OCI-LY7 (cell line): ENCODE data around the gene PKN1. TPM values are rescaled to one million over a fixed set of nuclear protein-coding genes. Genes with fewer than 3 reads are reported as not detected.

Source experiments
- BruUV-seq: library from RNA; stranded (reverse); fragments of 400-500 nt; replicated peaks from 2 replicates; lab custom pipeline; 2021; lab: Mats Ljungman, UMichigan
- CTCF ChIA-PET: fragments of 300-600 bp; sonication (Branson Sonifier 250); formaldehyde crosslinking; loops from one replicate; lab custom pipeline; 2022; ENCODE audit warnings: antibody characterized with exemption; ENCODE audit not compliant: unreplicated experiment; lab: Charles Lee
- POLR2A ChIA-PET: fragments of 300-600 bp; sonication (Branson Sonifier 250); formaldehyde crosslinking; loops from one replicate; lab custom pipeline; 2022; ENCODE audit warnings: antibody characterized with exemption; lab: Charles Lee
- DNase-seq: peaks from one replicate; pipeline ENCODE4 v3.0.0-alpha.2; 2015; ENCODE audit warnings: low spot score
- H2AFZ ChIP-seq: fragments of 200-600 bp; sonication (generic), shearing (Covaris generic); 2 replicates; pipeline ENCODE4 v1.6.1; 2014; ENCODE audit warnings: mild to moderate bottlenecking, antibody characterized with exemption, low read length, moderate library complexity
- H3K27ac ChIP-seq: fragments of 200-600 bp; sonication (generic); 2 replicates; pipeline ENCODE4 v1.5.1; 2014; ENCODE audit warnings: mixed run types, low read depth, mild to moderate bottlenecking, moderate library complexity, low read length, inconsistent platforms; ENCODE audit not compliant: poor library complexity, severe bottlenecking
- H3K36me3 ChIP-seq: fragments of 200-600 bp; sonication (generic); 2 replicates; pipeline ENCODE4 v1.6.1; 2014; ENCODE audit warnings: mild to moderate bottlenecking, antibody characterized with exemption, low read length, moderate library complexity, mixed read lengths; ENCODE audit not compliant: insufficient read depth
- H3K4me1 ChIP-seq: fragments of 200-600 bp; sonication (generic); 2 replicates; pipeline ENCODE4 v1.5.1; 2014; ENCODE audit warnings: mild to moderate bottlenecking, low read length; ENCODE audit not compliant: insufficient read depth, poor library complexity, severe bottlenecking
- H3K4me2 ChIP-seq: fragments of 200-600 bp; sonication (generic); 2 replicates; pipeline ENCODE4 v1.6.1; 2014; ENCODE audit warnings: mild to moderate bottlenecking, low read length
- H3K4me3 ChIP-seq: fragments of 200-600 bp; sonication (generic); 2 replicates; pipeline ENCODE4 v1.5.1; 2014; ENCODE audit warnings: mild to moderate bottlenecking, low read depth, low read length; ENCODE audit not compliant: poor library complexity, severe bottlenecking
- H3K79me2 ChIP-seq: fragments of 200-600 bp; sonication (generic); 2 replicates; pipeline ENCODE4 v1.6.1; 2016; ENCODE audit warnings: low read depth, mild to moderate bottlenecking, low read length, moderate library complexity, mixed read lengths; ENCODE audit not compliant: insufficient read depth
- H3K9me2 ChIP-seq: fragments of 200-600 bp; sonication (generic); 2 replicates; pipeline ENCODE4 v1.6.1; 2016; ENCODE audit warnings: mild to moderate bottlenecking, low read length, mixed read lengths; ENCODE audit not compliant: insufficient read depth
- H3K9me3 ChIP-seq: fragments of 200-600 bp; sonication (generic); 2 replicates; pipeline ENCODE4 v1.6.1; 2014; ENCODE audit warnings: mild to moderate bottlenecking, mixed run types, low read length, mixed read lengths
- H4K20me1 ChIP-seq: fragments of 200-600 bp; sonication (generic); 2 replicates; pipeline ENCODE4 v1.6.1; 2014; ENCODE audit warnings: mild to moderate bottlenecking, antibody characterized with exemption, low read length, moderate library complexity, mixed read lengths; ENCODE audit not compliant: insufficient read depth
- CTCF ChIP-seq: fragments of 200-600 bp; sonication (generic); conservative IDR thresholded peaks from 2 replicates; pipeline ENCODE4 v1.5.1; 2014; ENCODE audit warnings: mild to moderate bottlenecking, antibody characterized with exemption, low read length, moderate library complexity, mixed read lengths
- EZH2phosphoT487 ChIP-seq: fragments of 200-600 bp; sonication (generic); IDR thresholded peaks from 2 replicates; pipeline ENCODE4 v1.6.1; 2018; ENCODE audit warnings: low read depth, borderline replicate concordance, mild to moderate bottlenecking, mixed run types, antibody characterized with exemption, low read length, moderate library complexity, mixed read lengths
- intact Hi-C: fragments of 100-400 bp; cut with micrococcal nuclease; formaldehyde crosslinking; loops from one replicate; pipeline ENCODE4 v1.10.0; 2022; ENCODE audit not compliant: unreplicated experiment
- total RNA-seq, 2 experiments: library from RNA; depleted of rRNA in 1 of 2; stranded (reverse); fragments of >200 nt in 1 of 2; shearing (Covaris generic) in 1 of 2; gene quantifications; 2 replicates each; pipeline ENCODE4 v1.2.3, GENCODE V29; 2014 to 2022

Gene PKN1
- total RNA-seq, 2 experiments from 2014 or later: 117 to 233 TPM

DNA sequence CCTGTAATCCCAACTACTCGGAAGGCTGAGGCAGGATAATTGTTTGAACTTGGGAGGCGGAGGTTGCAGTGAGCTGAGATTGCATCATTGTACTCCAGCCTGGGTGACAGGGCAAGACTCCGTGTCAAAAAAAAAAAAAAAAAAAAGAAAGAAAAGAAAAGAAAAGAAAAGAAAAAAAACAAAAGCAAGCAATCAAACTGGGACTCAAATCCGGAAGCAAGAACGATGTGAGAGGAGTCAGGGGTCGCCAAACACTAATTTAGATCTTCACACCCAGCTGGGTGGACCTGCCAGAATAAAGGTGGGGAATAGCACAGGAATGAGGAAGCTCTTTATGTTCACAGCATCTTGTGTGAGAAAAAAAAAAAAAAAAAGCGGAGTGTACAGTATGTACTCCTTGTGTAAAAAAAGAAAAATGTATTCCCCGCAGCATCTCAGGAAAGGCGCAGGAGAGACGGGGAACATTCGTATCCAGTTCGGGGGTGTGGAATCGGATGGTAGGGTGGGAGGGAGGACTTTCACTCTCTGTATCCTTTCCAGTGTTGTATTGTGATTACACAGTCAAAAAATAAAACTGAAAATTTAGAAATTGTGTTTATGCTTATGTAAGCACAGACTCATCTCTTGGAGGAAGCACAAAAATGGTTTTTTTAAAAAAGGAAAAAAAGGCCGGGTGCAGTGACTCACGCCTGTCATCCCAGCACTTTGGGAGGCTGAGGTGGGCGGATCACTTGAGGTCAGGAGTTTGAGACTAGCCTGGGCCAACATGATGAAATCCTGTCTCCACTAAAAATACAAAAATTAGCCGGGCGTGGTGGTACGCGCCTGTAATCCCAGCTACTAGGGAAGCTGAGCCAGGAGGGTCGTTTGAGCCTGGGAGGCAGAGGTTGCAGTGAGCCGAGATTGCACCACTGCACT, 77.5 kb downstream of the PKN1 start:
- ChIA-PET POLR2A (interaction anchor here (0.7 to 0.8 kb wide), 2 partner anchors 10 to 1842 kb away, joined by 3 read pairs; a partner anchor contains a TSS), CTCF (no interaction called here)
- Histone ChIP-seq H3K4me1 (peaks cover 34% of the 10 kb centered on the region), H3K4me2 (no peak overlapping the region), H2AFZ (no peak overlapping the region), H3K27ac (no peak overlapping the region), H3K9me3 (no peaks in the 10 kb centered on the region), H3K36me3 (peaks cover 31% of the 10 kb centered on the region), H3K79me2 (peaks cover 9% of the 10 kb centered on the region; the same call in 1 of the 2 replicates), H3K4me3 (no peak overlapping the region), H3K9me2 (no peaks in the 10 kb centered on the region), H4K20me1 (no peaks in the 10 kb centered on the region; the same call in none of the 2 replicates)
- no peak for DNase-seq
- intact Hi-C loops: no loop called here
- TF ChIP-seq EZH2phosphoT487 (no peak), CTCF (no peak)
- no TSS peak for BruUV-seq

DNA sequence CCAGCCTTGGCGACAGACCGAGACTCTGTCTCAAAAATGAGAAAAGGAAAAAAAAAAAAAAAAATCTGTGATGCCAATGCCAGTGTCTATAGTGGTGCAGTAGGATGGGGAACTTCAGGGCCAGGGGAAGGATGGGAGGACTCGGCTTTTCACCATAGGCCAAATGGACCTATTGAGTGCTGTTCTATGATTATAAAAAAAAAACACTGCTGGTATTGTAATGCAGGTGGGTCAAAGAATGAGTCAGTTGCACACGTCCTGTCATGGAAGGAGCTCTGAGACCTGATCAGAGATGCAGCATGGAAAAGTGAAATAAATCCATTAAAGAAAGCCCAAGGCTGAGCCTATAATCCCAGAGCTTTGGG, 78.1 kb downstream of the PKN1 start:
- Histone ChIP-seq H3K79me2 (peaks cover 16% of the 10 kb centered on the region), H3K4me3 (no peak overlapping the region), H4K20me1 (peaks cover 4% of the 10 kb centered on the region), H3K36me3 (peaks cover 38% of the 10 kb centered on the region), H3K9me3 (no peaks in the 10 kb centered on the region), H3K4me1 (peaks cover 36% of the 10 kb centered on the region), H2AFZ (no peak overlapping the region), H3K27ac (no peak overlapping the region), H3K9me2 (no peaks in the 10 kb centered on the region), H3K4me2 (no peak overlapping the region)
- intact Hi-C loops: no loop called here
- BruUV-seq: no TSS peak
- CTCF ChIA-PET: no interaction called here
- no peak for TF ChIP-seq EZH2phosphoT487
- no peak for TF ChIP-seq CTCF
- POLR2A ChIA-PET: no interaction called here
- no peak for DNase-seq

DNA sequence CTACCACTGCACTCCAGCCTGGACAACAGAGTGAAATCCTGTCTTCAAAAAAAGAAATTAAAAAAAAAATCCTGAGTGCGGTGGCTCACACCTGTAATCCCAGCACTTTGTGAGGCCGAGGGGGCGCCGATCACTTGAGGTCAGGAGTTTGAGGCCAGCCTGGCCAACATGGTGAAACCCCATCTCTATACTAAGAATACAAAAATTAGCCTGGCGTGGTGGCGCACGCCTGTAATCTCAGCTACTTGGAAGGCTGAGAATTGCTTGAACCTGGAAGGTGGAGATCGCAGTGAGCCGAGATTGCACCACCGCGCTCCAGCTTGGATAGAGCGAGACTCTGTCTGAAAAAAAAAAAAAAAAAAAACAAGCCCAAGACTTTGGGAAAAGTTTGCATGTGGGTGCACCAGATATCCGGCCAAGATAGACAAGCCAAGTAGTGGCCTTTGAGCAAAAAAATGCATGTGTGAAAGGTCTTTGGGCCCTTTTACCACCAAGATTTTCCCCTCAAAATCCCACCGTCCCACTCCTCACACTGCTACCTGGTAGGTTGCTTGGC, 79.4 kb downstream of the PKN1 start:
- Histone ChIP-seq H2AFZ (no peak overlapping the region), H4K20me1 (peaks cover 17% of the 10 kb centered on the region), H3K36me3 (peaks cover 50% of the 10 kb centered on the region), H3K9me2 (no peaks in the 10 kb centered on the region), H3K27ac (no peak overlapping the region), H3K4me1 (peaks cover 32% of the 10 kb centered on the region), H3K4me3 (no peak overlapping the region), H3K9me3 (no peaks in the 10 kb centered on the region), H3K4me2 (no peak overlapping the region), H3K79me2 (peaks cover 29% of the 10 kb centered on the region)
- intact Hi-C loops: no loop called here
- ChIA-PET CTCF (no interaction called here), POLR2A (interaction anchor here (0.7 kb wide), 1 partner anchor 28 kb away, joined by 3 read pairs; no protein-coding TSS in a partner anchor)
- TF ChIP-seq CTCF: no peak
- no peak for TF ChIP-seq EZH2phosphoT487
- no TSS peak for BruUV-seq
- DNase-seq: no peak
